HuH-7.5 (cell line): ENCODE measurements around the gene FHAD1.
A peak's percentile ranks its signal among the peaks of the same experiment; 100 is the strongest.

Source experiments
- DNase-seq: peaks from one replicate; pipeline ENCODE4 v3.0.0; 2011; ENCODE audit warnings: low spot score

Gene FHAD1

DNA sequence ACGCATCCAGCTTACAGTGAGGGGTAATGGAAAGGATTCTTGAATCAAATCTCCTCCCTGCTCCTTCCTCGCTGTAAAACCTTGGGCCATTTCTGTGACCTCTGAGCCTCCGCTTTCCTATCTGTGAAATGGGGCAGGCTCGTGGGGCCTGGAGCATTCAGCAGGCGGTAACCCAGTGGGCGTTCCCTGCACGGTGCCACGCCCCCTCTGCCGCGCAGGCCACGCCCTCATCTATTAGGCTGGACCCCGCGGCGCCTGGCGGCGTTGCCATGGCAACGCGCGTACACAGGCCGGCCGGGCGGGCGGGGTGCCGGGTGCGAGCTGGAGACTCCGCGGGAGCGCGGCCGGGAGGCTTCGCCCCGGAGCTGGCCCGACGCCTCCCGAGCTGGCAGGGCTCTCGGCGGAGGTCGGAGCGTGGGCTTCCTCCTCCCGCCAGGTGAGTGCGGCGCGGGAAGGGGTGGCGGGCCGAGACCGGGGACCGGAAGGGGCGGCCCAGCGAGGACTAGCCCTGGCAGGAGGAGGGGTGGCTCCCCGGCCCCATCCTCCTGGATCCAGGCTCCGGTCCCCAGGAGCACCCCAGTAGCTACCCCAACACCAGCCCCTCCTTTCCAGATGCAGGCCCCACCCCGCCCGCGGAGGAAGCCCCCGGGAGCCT is at the start of gene FHAD1:
TSS of gene FHAD1 (plus strand) at position 264 of the 655 bp plus-strand sequence. CDS start 4,562 bp downstream, outside the sequence.
- DNase-seq: peak; percentile 26

DNA sequence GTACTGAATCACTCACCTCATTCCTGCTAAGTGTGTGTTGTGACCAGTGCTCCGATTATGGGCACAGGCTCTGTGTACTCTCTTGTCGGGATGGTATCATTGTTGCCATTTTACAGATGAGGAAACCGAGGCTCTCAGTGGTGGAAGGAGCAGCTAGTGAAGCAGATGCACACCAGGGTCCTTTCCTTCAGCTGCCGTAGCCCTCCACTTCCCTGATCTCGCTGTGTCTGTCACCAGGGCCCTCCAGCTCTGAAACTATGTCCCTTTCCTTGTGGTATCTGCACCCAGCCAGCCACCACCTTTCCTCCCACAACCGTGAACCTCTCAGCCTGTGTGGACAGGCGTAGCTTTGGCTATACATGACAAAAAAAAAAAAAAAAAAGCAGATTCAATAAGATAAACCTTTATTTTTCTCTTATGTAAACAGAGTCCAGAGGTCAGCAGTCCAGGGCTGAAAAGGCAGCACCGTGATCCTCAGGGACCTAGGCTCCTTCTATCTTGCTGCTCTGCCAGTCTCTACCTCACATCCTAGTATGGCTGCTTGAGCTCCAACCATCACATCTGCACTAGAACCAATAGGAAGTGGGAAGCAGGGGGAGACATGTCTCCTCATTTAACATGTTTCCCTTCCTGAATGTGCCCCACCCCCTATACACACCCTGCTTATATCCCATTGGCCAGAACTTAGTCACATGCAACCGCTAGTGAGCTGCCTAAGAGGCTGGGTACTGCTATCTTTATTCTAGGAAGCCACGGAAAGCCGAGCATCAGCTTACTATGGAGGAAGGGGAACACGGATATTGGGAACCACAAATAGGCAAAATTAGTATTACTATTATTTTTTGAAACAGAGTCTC is 49.2 kb upstream of the FHAD1 start:
- DNase-seq: no peak

- no peak for DNase-seq
These were observed 48.3 kb upstream of the FHAD1 start for GRCh38 chr1:15198684-15199083.

- no peak for DNase-seq
These were observed 45.8 kb upstream of the FHAD1 start for GRCh38 chr1:15201221-15201620.

GRCh38 chr1:15201849-15202551 is 45.0 kb upstream of the FHAD1 start:
- DNase-seq: no peak

DNA sequence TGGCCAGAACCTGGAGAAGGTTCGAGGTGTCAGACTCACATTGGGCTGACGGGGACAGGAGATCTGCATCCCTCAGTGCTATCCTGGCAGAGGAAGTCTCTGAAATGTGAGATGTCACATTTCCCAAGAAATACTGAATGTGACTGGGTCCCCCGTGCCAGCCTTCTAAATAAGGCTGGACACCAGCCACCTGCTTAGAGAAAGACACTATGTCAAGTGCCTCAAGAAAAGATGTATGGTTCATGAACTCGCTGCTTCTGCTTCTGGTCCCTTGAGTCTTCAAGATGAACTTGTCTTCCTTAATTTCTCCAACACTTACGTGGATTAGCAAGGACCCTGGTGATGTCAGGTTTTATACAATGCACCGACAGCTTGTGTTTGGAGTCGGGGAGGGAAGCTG is 42.1 kb upstream of the FHAD1 start:
- DNase-seq: no peak

DNA sequence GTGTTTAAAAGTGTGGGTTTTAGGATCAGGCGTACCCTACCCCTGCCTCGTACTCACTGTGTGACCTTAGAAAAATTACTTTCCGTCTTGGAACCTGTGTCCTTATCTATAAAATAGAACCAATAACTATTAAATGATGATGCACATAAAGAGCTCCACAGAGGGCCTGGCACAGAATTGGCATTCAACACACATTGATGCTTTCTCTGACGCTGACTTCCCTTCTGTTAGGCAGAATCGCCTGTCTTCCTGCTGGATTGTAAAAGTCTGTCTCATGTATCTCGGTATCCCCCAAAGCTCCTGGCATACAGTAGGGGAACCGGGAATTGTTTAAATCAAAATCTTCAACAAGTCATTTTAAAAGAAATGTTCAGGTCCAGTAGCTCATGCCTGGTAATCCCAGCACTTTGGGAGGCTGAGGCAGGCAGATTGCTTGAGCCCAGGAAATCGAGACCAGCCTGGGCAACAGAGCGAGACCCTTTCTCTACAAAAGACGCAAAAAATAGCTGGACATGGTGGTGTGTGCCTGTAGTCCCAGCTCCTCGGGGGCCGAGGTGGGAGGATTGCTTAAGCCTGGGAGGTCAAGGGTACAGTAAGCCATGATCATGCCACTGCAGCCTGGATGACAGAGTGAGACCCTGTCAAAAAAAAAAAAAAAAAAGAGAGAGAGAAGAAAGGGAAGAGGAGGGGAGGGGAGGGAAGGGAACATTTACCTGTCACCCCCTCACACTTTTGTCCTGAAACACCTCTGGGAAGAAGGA is 41.3 kb upstream of the FHAD1 start:
- DNase-seq: no peak

- peak; percentile 45 for DNase-seq
These were observed 40.5 kb upstream of the FHAD1 start for GRCh38 chr1:15206418-15207030.

GRCh38 chr1:15207031-15207828 is 39.8 kb upstream of the FHAD1 start:
- no peak for DNase-seq

DNA sequence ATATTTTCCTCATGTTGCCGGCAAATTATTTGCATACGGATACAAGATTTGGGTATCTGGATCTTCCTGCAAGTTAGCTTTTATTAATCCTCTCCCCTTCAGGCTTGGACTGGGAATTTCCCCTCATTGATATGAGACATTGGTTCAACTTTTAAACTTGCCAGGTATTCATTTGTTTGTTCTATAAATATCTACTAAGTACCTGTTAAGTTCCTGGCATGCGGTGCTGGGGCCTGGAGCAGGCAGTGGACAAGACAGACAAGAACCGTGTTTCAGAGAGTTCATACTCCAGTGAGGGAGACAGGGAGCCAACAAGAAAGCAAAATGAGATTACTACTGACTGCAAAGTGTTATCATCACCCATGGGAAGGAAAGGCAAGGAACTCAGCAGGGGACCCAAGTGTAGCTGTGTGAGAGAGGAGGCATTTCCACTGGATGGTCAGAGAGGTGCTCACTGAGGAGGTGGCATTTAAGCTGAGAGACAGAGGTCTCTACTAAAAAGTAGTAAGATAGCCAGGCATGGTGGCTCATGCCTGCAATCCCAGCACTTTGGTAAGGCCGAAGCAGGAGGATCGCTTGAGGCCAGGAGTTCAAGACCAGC is 39.1 kb upstream of the FHAD1 start:
- no peak for DNase-seq

DNA sequence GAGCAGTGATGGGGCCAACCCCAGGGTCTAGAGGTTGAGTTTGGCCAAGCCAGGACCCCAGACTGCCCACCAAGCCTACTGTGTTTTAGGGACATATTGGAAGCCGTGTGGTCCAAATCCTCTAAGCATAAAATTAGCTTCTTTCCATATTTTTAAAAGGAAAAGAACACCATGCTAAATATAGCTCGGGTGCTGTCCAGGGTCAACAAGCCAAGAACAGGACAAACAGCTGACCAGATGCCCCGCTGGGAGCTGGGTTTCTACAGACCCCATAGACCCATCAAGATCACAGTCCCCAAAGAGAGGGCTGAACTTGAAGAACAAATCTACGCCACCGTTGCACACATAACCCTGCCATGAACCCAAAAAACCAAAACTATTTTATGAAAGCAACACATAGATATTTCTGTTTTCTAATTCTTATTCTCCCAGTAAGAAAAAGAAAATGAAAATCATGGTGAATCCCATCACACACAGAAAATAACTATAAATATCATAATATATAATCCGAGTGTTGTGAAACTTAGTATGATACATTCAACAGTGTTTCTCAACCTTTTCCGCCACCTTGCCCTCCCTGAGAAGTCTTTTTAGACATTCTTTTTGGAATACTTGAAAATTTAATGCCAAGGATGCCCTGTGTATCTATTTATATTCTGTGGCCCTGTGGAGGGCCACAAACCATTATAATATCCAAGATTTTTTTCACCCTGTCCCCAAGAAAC is 36.2 kb upstream of the FHAD1 start:
- DNase-seq: no peak

- no peak for DNase-seq
These were observed 35.6 kb upstream of the FHAD1 start for GRCh38 chr1:15211424-15211823.

GRCh38 chr1:15212216-15212953 is 34.6 kb upstream of the FHAD1 start:
- DNase-seq: no peak

- DNase-seq: no peak
These were observed 34.1 kb upstream of the FHAD1 start for GRCh38 chr1:15212954-15213291.

- no peak for DNase-seq
These were observed 33.6 kb upstream of the FHAD1 start for GRCh38 chr1:15213341-15213821.

- no peak for DNase-seq
These were observed 32.5 kb upstream of the FHAD1 start for GRCh38 chr1:15214527-15214926.

- DNase-seq: no peak
These were observed 31.9 kb upstream of the FHAD1 start for GRCh38 chr1:15215116-15215515.

- no peak for DNase-seq
These were observed 29.4 kb upstream of the FHAD1 start for GRCh38 chr1:15217654-15218053.
